Astrocyte of the spinal cord (primary cell): ENCODE measurements around the gene NNMT.

Experiments
- DNase-seq: peaks from one replicate; pipeline ENCODE4 v3.0.0; 2011; ENCODE audit warnings: low read depth, low spot score
- H3K4me3 ChIP-seq: 2 replicates; pipeline ENCODE4 v1.5.1; 2011; ENCODE audit warnings: low read depth, mild to moderate bottlenecking, low read length, moderate library complexity
- CTCF ChIP-seq: IDR thresholded peaks from 2 replicates; pipeline ENCODE4 v1.5.1; 2012; ENCODE audit warnings: low read depth, mild to moderate bottlenecking, low read length, inconsistent platforms
- in situ Hi-C: cut with HindIII; loops from 2 replicates; pipeline ENCODE4 v1.10.0; 2017; ENCODE audit warnings: low sequenced_read_pairs

Gene NNMT

DNA sequence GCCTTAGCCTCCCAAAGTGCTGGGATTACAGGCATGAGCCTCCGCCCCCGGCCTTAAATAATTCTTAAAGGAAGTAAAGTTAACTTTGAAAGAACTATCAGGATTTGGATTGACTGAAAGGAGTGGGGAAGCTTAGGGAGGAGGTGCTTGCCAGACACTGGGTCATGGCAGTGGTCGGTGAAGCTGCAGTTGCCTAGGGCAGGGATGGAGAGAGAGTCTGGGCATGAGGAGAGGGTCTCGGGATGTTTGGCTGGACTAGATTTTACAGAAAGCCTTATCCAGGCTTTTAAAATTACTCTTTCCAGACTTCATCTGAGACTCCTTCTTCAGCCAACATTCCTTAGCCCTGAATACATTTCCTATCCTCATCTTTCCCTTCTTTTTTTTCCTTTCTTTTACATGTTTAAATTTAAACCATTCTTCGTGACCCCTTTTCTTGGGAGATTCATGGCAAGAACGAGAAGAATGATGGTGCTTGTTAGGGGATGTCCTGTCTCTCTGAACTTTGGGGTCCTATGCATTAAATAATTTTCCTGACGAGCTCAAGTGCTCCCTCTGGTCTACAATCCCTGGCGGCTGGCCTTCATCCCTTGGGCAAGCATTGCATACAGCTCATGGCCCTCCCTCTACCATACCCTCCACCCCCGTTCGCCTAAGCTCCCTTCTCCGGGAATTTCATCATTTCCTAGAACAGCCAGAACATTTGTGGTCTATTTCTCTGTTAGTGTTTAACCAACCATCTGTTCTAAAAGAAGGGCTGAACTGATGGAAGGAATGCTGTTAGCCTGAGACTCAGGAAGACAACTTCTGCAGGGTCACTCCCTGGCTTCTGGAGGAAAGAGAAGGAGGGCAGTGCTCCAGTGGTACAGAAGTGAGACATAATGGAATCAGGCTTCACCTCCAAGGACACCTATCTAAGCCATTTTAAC, at the start of gene NNMT:
TSS of gene NNMT (plus strand) at position 724 of the 929 bp plus-strand sequence. CDS start at position 882, 158 bp downstream.
- H3K4me3 ChIP-seq: peak within 1 kb of the TSS; percentile 80

GRCh38 chr11:114247070-114247789, 49.0 kb upstream of the NNMT start:
- no peak overlapping the region for H3K4me3 ChIP-seq
- TF ChIP-seq CTCF: no peak
- in situ Hi-C loops: no loop called here
- no peak for DNase-seq

More for the DNA sequence above, at the start of gene NNMT:
- no peak for TF ChIP-seq CTCF
- in situ Hi-C loops: no loop called here
- DNase-seq: peak; percentile 99

- no peak for TF ChIP-seq CTCF
- H3K4me3 ChIP-seq: no peak overlapping the region
- in situ Hi-C loops: no loop called here
- no peak for DNase-seq
Measured at GRCh38 chr11:114250180-114250579, 46.0 kb upstream of the NNMT start.

GRCh38 chr11:114250993-114251814, 45.0 kb upstream of the NNMT start:
- no peak for DNase-seq
- in situ Hi-C loops: no loop called here
- no peak for TF ChIP-seq CTCF
- H3K4me3 ChIP-seq: no peak overlapping the region

DNA sequence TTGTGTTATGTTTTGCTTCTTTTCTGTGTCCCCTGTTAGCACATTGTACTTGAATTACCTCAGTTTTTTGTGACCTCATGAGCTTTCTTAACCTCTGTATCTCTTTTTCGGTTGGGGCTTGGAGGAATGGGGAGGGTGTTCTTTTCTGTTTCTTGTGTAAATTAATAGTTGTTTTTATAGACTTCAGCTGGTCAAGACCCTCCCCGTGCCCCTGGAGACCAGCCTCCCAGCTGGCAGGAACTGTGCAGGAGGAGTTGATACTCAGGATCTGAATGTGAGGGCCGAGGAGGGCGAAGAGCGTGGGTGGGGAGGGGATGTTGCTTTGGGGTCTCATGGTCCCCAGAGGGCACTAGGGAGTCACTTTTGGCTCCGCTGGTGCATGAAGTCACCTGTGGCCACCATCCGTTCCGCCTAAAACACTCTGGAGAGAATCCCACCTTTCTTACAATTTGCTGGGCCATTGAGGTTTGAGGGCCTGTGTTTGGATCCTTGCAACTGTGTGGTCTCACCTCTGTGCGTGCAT, 44.3 kb upstream of the NNMT start:
- no peak for DNase-seq
- no peak overlapping the region for H3K4me3 ChIP-seq
- no peak for TF ChIP-seq CTCF
- in situ Hi-C loops: no loop called here

GRCh38 chr11:114252767-114253166, 43.4 kb upstream of the NNMT start:
- H3K4me3 ChIP-seq: no peak overlapping the region
- no peak for TF ChIP-seq CTCF
- DNase-seq: no peak
- in situ Hi-C loops: no loop called here
